AG09319 (cell line): ENCODE measurements around the gene GPR152.
"Not testable (repeated sequence)": the region's sequence is repeated elsewhere in the genome, so short reads cannot be mapped to it uniquely, and the experiment has no call there.

Experiments
- DNase-seq: peaks from one replicate; pipeline ENCODE4 v3.0.0-alpha.2; 2010; ENCODE audit warnings: low read depth; ENCODE audit errors: extremely low read depth
- CTCF ChIP-seq: IDR thresholded peaks from 2 replicates; pipeline ENCODE4 v1.5.1; 2011; ENCODE audit warnings: low read depth, mild to moderate bottlenecking, inconsistent platforms, low read length, moderate library complexity

Gene GPR152

GRCh38 chr11:67470337-67471002 is 17.9 kb upstream of the GPR152 start:
- DNase-seq, result no peak
- TF ChIP-seq CTCF, result no peak

GRCh38 chr11:67469508-67469811 is 16.9 kb upstream of the GPR152 start:
- DNase-seq, result no peak
- TF ChIP-seq CTCF, result no peak

GRCh38 chr11:67468759-67469507 is 16.4 kb upstream of the GPR152 start, which contains the start of gene TMEM134:
Gene TMEM134 (minus strand): TSS chr11:67469251. CDS start chr11:67469192, 59 bp downstream.
- peak; percentile 77 for DNase-seq
- peak; percentile 44 for TF ChIP-seq CTCF

GRCh38 chr11:67468456-67468758 is 15.9 kb upstream of the GPR152 start:
- DNase-seq, result no peak
- TF ChIP-seq CTCF, result no peak

- DNase-seq, result no peak
- no peak for TF ChIP-seq CTCF
Observed at GRCh38 chr11:67468056-67468455, 15.5 kb upstream of the GPR152 start.

- TF ChIP-seq CTCF, result no peak
- no peak for DNase-seq
Observed at GRCh38 chr11:67466962-67467771, 14.6 kb upstream of the GPR152 start.

GRCh38 chr11:67466367-67466766 is 13.8 kb upstream of the GPR152 start:
- TF ChIP-seq CTCF, result no peak

GRCh38 chr11:67465530-67465929 is 13.0 kb upstream of the GPR152 start:
- DNase-seq, result not testable (repeated sequence)

More at GRCh38 chr11:67466367-67466766, 13.8 kb upstream of the GPR152 start:
- no peak for DNase-seq
